Measurements from ENCODE around the gene GTF3C5.
A peak's percentile ranks its signal among the peaks of the same experiment; 100 is the strongest.
"Not testable (repeated sequence)": the region's sequence is repeated elsewhere in the genome, so short reads cannot be mapped to it uniquely, and the experiment has no call there.

The GTF3C5 gene

GRCh38 chr9:133051281-133051900 lies 20.6 kb downstream of the GTF3C5 start:
- peaks cover 4% of the 10 kb centered on the region for H3K4me1 Mint-ChIP-seq (ENCODE audit: low read depth)
- H3K9me3 Mint-ChIP-seq = no peaks in the 10 kb centered on the region
- DNase-seq = no peak
- H3K4me3 Mint-ChIP-seq = no peak overlapping the region
- peaks cover 90% of the 10 kb centered on the region for H3K36me3 Mint-ChIP-seq (ENCODE audit: low read depth)
- no peaks in the 10 kb centered on the region for H3K27me3 Mint-ChIP-seq
- peak overlapping the region; percentile 33 for H3K27ac Mint-ChIP-seq

DNA sequence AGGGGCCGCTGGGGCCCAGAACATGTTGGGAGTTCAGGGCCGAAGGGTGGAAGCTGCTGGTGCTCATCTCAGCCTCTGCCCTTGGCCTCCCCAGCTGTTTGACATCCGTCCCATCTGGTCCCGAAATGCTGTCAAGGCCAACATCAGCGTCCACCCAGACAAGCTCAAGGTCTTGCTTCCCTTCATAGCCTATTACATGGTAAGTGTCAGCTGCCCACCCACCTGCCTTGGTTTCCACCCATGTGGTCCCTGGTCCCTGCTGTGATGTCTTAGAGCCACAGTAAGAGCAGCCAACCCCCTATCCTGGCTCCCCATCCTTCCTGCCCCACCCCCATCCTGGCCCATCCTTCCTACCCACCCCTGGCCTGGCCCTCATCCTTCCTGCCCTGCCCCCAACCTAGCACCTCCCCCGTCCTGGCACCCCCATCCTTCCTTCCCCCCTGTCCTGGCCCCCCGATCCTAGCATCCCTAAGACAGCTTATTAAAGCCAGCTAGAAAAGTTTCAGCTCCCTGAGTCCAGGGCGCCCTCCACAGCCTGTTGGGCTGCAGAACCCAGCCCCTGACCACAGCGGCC lies 21.3 kb downstream of the GTF3C5 start:
- peaks cover 8% of the 10 kb centered on the region for H3K4me1 Mint-ChIP-seq (ENCODE audit: low read depth)
- no peaks in the 10 kb centered on the region for H3K27me3 Mint-ChIP-seq
- DNase-seq = no peak
- H3K9me3 Mint-ChIP-seq = no peaks in the 10 kb centered on the region
- peaks cover 89% of the 10 kb centered on the region for H3K36me3 Mint-ChIP-seq (ENCODE audit: low read depth)
- no peak overlapping the region for H3K27ac Mint-ChIP-seq
- H3K4me3 Mint-ChIP-seq = no peak overlapping the region

DNA sequence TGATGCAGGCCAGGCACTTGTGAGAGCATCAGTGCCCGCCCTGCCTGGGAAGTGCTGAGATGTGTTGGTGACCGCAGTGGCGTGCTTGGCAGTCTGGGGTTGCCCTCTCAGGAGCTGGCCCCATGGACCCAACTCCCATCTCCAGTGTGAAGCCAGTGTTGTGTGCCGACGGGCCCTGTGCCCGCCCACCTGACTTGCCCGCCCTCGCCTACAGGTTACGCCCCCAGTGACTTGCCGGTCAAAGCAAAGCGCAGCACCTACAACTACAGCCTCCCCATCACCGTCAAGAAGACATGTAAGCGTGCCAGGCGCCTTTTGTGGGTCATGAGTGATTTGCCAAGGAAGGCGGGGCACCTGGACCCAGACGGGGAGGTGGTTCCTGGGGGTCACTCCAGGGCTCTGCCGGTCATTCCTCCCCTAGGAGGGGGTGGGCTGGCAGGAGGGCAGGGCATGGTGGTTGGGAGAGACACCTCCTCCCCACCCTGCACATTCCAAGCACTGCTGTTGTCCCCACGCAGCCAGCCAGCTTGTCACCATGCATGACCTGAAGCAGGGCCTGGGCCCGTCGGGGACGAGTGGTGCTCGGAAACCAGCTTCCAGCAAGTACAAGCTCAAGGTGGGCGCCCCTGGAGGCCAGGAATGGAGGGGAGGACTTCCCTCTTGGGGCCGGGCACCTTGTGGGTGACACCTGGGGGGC lies 23.5 kb downstream of the GTF3C5 start:
- Mint-ChIP-seq H3K4me3 (no peak overlapping the region), H3K27me3 (no peaks in the 10 kb centered on the region), H3K4me1 (ENCODE audit: low read depth) (peaks cover 27% of the 10 kb centered on the region), H3K27ac (no peak overlapping the region), H3K36me3 (ENCODE audit: low read depth) (peaks cover 92% of the 10 kb centered on the region), H3K9me3 (no peaks in the 10 kb centered on the region)
- DNase-seq = no peak

DNA sequence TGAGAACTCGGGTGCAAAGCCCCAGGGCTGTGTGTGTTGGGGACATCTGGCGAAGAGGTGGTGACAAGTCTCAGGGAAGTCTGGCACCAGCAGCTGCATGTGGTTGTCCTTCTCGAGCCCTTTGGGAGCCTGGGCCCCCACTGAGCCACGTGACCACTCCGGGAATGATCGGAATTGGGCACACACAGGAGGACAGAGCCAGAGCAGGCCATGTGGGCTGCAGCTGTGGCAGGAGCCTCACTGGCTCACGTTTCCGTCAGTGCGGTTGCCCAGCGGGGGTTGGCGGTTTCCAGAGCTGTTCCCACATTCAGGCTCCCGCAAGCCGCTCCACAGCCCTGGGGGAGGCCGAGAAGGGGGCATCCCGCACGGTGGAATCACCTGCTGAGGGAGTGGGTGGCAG lies 24.2 kb downstream of the GTF3C5 start:
- H3K36me3 Mint-ChIP-seq (ENCODE audit: low read depth) = peaks cover 86% of the 10 kb centered on the region
- H3K27me3 Mint-ChIP-seq = no peaks in the 10 kb centered on the region
- no peak overlapping the region for H3K4me3 Mint-ChIP-seq
- no peak overlapping the region for H3K27ac Mint-ChIP-seq
- DNase-seq = no peak
- no peaks in the 10 kb centered on the region for H3K9me3 Mint-ChIP-seq
- peaks cover 33% of the 10 kb centered on the region for H3K4me1 Mint-ChIP-seq (ENCODE audit: low read depth)

DNA sequence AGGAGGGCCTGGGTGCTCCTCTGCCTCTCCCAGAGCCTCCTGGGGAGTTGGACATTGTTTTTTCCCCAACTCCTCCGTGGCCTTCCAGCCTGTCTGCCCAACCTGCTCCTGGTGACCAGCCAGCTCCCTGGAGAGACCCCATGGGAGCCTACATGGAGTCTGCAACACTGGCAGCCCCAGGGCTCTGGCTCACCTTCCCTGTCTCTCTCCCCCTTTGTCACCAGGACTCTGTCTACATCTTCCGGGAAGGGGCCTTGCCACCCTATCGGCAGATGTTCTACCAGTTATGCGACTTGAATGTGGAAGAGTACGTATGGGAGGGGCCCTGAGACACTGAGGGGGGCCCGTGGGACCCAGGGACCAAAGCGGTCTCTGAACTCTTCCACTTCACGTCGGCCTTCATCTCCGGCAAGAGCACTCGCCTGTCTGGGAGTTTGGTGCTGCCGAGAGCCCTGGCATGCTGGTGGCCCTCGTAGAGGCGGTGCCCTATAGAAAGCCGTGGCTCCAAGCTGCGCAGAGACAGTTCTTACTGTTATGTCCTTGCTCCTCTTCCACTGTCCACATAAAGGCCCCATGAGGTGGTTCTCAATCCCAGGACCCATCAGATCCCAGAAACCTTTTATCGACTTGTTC lies 25.1 kb downstream of the GTF3C5 start:
- DNase-seq = no peak
- Mint-ChIP-seq H3K36me3 (ENCODE audit: low read depth) (peaks cover 77% of the 10 kb centered on the region), H3K4me3 (no peak overlapping the region), H3K27me3 (no peaks in the 10 kb centered on the region), H3K9me3 (no peaks in the 10 kb centered on the region), H3K27ac (peak overlapping the region; percentile 52), H3K4me1 (ENCODE audit: low read depth) (peaks cover 39% of the 10 kb centered on the region)

DNA sequence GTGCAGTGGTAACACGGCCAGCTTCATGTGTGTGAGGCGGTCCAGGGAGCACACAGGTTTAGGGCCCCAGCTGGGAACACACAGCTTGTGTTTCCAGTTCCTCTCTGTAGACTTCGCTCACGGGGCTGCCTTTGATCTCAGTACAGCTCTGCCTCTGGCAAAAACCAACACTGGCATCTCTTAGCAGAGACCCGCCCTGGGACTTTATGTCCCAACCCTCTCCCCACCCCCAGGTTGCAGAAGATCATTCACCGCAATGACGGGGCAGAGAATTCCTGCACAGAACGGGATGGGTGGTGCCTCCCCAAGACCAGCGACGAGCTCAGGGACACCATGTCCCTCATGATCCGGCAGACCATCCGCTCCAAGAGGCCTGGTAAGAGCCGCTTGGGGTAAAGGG lies 25.7 kb downstream of the GTF3C5 start:
- peaks cover 42% of the 10 kb centered on the region for H3K4me1 Mint-ChIP-seq (ENCODE audit: low read depth)
- H3K27me3 Mint-ChIP-seq = no peaks in the 10 kb centered on the region
- H3K9me3 Mint-ChIP-seq = no peaks in the 10 kb centered on the region
- H3K4me3 Mint-ChIP-seq = no peak overlapping the region
- H3K27ac Mint-ChIP-seq = peak overlapping the region; percentile 52
- peaks cover 70% of the 10 kb centered on the region for H3K36me3 Mint-ChIP-seq (ENCODE audit: low read depth)
- no peak for DNase-seq

DNA sequence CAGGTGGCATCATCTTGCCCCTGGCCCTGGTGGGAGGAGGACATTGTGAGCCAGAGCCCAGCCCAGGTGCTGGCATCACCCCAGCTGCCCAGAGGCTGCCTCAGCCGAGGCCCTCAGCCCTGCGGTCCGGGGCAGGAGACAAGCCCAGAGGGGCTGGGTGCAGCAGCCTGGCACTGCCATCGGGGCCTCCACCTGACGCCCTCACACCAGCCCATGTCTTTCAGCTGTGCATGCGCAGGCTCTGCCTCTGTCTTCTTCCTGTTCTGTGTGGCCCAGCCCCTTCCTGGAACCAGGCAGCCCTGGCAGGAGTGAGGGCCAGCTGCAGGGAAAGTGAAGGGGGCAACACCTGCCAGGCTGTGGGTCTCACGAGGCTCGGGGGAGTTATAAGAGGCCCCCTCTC lies 26.2 kb downstream of the GTF3C5 start:
- DNase-seq = no peak
- Mint-ChIP-seq H3K4me1 (ENCODE audit: low read depth) (peaks cover 42% of the 10 kb centered on the region), H3K4me3 (no peak overlapping the region)

GRCh38 chr9:133057553-133057952 lies 26.8 kb downstream of the GTF3C5 start:
- Mint-ChIP-seq H3K36me3 (ENCODE audit: low read depth) (peaks cover 61% of the 10 kb centered on the region), H3K4me3 (no peak overlapping the region), H3K9me3 (no peaks in the 10 kb centered on the region), H3K4me1 (ENCODE audit: low read depth) (peaks cover 42% of the 10 kb centered on the region), H3K27ac (no peak overlapping the region), H3K27me3 (no peaks in the 10 kb centered on the region)
- DNase-seq = no peak

More for the DNA sequence above, 26.2 kb downstream of the GTF3C5 start:
- H3K36me3 Mint-ChIP-seq (ENCODE audit: low read depth) = peaks cover 66% of the 10 kb centered on the region
- no peak overlapping the region for H3K27ac Mint-ChIP-seq
- H3K9me3 Mint-ChIP-seq = no peaks in the 10 kb centered on the region
- H3K27me3 Mint-ChIP-seq = no peaks in the 10 kb centered on the region

DNA sequence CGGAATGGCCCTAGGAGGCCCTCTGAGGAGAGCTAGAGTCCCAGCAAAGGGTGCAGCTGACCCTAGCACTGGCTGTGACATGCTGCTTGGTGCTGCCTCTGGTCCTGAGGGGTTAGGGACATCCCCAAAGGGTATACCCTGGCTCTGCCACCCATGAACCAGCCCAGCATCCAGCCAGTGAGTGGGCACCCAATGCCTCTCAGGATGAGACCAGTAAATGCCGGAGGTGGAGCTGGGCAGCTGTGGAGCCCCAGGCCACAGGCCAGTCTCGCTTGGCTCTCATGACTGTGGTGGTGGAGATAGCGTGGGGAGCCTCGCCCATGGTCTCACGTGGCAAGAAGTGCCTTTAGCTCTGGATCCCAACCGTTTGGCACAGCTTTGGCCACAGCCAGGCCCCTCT lies 27.3 kb downstream of the GTF3C5 start:
- Mint-ChIP-seq H3K4me1 (ENCODE audit: low read depth) (peaks cover 43% of the 10 kb centered on the region), H3K27ac (no peak overlapping the region), H3K4me3 (no peak overlapping the region), H3K36me3 (ENCODE audit: low read depth) (peaks cover 59% of the 10 kb centered on the region), H3K27me3 (no peaks in the 10 kb centered on the region), H3K9me3 (no peaks in the 10 kb centered on the region)
- no peak for DNase-seq

GRCh38 chr9:133058550-133059320 lies 27.9 kb downstream of the GTF3C5 start:
- H3K36me3 Mint-ChIP-seq (ENCODE audit: low read depth) = peaks cover 52% of the 10 kb centered on the region
- no peak overlapping the region for H3K4me3 Mint-ChIP-seq
- H3K4me1 Mint-ChIP-seq (ENCODE audit: low read depth) = peaks cover 43% of the 10 kb centered on the region
- H3K27ac Mint-ChIP-seq = peak overlapping the region; percentile 82
- DNase-seq = no peak
- H3K9me3 Mint-ChIP-seq = no peaks in the 10 kb centered on the region
- H3K27me3 Mint-ChIP-seq = no peaks in the 10 kb centered on the region

- DNase-seq = no peak
- Mint-ChIP-seq H3K27me3 (no peaks in the 10 kb centered on the region), H3K36me3 (ENCODE audit: low read depth) (peaks cover 43% of the 10 kb centered on the region), H3K9me3 (no peaks in the 10 kb centered on the region), H3K4me3 (no peak overlapping the region), H3K27ac (no peak overlapping the region), H3K4me1 (ENCODE audit: low read depth) (peaks cover 43% of the 10 kb centered on the region)
Observed at GRCh38 chr9:133059623-133060022, 28.8 kb downstream of the GTF3C5 start.

DNA sequence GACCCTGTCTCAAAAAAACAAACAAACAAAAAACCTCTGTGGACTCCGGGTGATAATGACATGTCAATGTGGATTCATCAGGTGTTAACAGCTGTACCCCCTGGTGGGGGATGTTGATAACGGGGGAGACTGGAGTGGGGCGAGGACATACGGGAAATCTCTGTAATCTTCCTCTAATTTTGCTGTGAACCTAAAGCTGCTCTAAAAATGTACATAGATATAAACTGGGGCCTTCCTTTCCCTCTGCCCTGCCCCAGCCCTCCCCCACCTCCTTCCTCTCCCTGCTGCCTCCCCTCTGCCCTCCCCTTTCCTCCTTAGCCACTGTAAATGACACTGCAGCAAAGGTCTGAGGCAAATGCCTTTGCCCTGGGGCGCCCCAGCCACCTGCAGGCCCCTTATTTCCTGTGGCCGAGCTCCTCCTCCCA lies 29.6 kb downstream of the GTF3C5 start:
- peaks cover 43% of the 10 kb centered on the region for H3K4me1 Mint-ChIP-seq (ENCODE audit: low read depth)
- no peaks in the 10 kb centered on the region for H3K9me3 Mint-ChIP-seq
- no peak for DNase-seq
- H3K36me3 Mint-ChIP-seq (ENCODE audit: low read depth) = peaks cover 35% of the 10 kb centered on the region
- no peak overlapping the region for H3K4me3 Mint-ChIP-seq
- no peak overlapping the region for H3K27ac Mint-ChIP-seq
- no peaks in the 10 kb centered on the region for H3K27me3 Mint-ChIP-seq

GRCh38 chr9:133061019-133061763 lies 30.4 kb downstream of the GTF3C5 start:
- H3K27ac Mint-ChIP-seq = not testable (repeated sequence)
- peaks cover 28% of the 10 kb centered on the region for H3K36me3 Mint-ChIP-seq (ENCODE audit: low read depth)

GRCh38 chr9:133061764-133062145 lies 31.0 kb downstream of the GTF3C5 start, which contains the start of gene CEL:
Gene CEL, plus strand, starts transcription at chr9:133061981. Its CDS starts 22 bp downstream, at chr9:133062003.
- DNase-seq, H3K9me3 Mint-ChIP-seq, H3K4me3 Mint-ChIP-seq, H3K27me3 Mint-ChIP-seq, H3K27ac Mint-ChIP-seq: not testable (repeated sequence)
- H3K36me3 Mint-ChIP-seq (ENCODE audit: low read depth) = peaks cover 22% of the 10 kb centered on the region
- H3K4me1 Mint-ChIP-seq (ENCODE audit: low read depth) = peaks cover 35% of the 10 kb centered on the region

More at GRCh38 chr9:133061019-133061763, 30.4 kb downstream of the GTF3C5 start:
- not testable (repeated sequence) for DNase-seq, H3K4me3 Mint-ChIP-seq, H3K27me3 Mint-ChIP-seq, H3K9me3 Mint-ChIP-seq
- peaks cover 41% of the 10 kb centered on the region for H3K4me1 Mint-ChIP-seq (ENCODE audit: low read depth)
